Effector CD4-positive, alpha-beta T cell (primary cell): ENCODE data around the gene XPNPEP1.

ENCODE experiments used
- DNase-seq: peaks from one replicate; pipeline ENCODE4 v3.0.0-alpha.2; 2020
- total RNA-seq: gene quantifications from one replicate; lab custom pipeline; 2026; lab: John Stamatoyannopoulos, UW

The XPNPEP1 gene
- total RNA-seq, result 42.4 reads per million, percentile 65 among the genes with 10 or more reads in this experiment

DNA sequence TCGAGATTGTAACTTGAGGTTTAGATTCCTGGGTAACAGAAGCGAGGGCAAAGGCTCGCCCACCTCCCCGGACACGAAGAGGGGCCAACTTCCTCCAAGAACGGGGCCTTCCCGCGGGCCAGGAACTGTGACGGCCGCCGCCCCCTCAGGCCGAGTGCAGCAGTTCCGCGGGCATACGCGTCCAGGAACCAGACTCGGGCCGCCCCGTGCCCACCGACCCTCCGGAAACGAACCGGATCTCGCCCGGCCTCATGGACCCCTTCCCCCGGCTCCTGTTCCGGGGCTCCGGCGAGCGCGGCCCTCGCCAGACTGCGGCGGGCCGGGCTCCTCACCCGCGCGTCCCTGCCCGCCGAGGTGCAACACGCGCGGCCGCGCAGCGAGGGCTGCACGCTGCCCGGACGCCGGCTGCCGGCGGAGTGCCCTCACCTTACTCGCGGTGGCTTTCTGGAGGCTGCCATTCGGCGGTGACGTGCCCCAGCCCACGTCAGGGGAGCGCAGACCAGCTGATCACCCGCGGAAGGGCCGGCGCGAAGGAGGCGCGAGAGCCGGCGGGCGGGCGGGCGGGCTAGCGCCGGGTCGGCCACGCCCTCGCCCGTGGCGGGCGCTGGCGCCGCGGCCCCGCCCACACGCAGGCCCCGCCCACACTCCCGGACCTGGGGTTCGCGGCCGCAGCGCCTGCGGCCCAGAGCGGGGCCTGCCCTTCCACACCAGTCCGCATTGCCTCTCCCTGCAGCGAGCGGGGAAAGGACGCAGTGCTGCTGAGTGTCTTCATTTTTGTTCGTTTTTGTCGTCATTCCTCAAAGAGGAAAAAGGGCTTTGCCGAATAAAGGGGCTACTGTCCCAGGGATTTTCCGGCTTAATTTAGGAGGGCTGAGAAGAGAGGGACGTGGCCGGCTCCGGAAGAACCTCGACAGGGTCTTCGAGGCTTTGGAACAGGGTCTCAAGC is at the start of gene XPNPEP1:
Gene XPNPEP1, minus strand, starts transcription at position 536 of the 946 bp plus-strand sequence. Its CDS starts 78 bp downstream, at position 458.
- peak; percentile 63 for DNase-seq

DNA sequence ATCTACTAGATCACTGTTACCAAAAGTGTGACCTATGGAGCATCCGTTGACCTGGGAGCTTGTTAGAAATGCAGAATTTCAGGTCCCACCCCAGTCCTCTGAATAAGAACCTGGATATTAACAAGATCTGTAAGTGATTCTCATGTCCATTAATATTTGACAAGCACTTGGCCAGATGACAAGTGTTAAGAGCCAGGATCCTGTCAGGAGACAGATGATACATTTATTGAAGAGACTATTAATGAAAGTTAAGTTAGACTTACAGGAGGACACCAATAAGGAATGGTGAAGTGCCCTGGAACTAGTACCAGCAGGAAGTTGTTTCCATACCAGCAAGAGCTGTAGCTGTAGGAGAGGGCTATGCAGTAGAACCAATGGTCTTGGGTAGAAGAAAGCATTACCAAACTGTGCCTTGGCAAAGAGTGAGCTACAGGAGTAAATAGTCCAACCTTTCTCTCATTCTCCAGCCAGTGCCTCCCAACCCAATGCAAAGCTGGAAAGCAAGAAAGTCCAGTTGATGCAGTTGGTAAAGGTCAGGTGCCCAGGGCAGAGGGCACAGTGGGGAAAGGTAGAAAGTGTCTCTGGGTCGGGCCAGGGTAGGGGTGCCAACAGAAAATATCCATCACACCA is 49.2 kb upstream of the XPNPEP1 start:
- DNase-seq, result no peak

DNA sequence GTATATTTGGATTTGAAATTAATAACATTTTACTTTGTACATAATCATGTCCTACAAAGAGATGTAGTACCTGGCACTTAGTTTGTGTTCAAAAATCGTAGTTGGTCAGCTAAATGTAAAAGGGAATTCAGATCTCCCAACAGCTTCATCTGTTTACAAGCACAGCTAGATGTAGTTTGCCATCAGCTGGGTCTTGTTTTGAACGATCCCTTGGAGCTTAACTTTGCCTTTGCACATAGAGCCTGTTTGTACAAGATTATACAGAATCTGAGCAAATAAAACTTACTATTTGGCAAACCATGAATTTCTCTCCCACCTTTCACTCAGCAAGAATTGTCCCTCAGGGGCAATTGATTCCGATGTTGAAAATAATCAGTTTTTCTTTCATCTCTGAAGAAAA is 48.3 kb upstream of the XPNPEP1 start:
- no peak for DNase-seq

DNA sequence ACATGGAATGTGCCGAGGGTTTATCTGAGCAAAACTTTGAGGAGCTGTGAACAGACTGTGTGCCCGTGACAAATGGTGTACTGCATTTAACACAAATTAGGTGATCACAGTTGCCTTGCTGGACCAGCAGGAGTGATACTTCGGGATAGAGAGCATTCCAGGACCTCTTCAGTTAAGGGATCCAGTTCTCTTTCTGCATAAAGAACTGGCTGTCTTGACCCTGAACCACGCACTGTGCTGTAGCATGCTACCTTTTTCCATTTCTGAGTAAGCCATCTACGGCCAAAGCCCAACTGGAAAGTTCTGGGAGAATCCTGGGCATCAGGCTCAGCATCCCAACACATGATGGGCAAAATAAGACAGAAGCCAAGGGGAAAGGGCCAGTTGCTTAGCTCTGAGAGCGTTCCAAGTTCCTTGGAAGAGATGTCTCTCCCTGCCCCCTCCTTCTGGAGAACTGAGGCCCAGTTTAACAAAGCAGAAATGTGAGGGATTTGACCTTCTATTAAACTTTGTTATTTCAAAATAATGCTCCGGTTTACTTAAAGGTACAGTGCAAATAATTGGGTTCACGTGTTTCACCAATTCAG is 46.5 kb upstream of the XPNPEP1 start:
- DNase-seq, result no peak

DNA sequence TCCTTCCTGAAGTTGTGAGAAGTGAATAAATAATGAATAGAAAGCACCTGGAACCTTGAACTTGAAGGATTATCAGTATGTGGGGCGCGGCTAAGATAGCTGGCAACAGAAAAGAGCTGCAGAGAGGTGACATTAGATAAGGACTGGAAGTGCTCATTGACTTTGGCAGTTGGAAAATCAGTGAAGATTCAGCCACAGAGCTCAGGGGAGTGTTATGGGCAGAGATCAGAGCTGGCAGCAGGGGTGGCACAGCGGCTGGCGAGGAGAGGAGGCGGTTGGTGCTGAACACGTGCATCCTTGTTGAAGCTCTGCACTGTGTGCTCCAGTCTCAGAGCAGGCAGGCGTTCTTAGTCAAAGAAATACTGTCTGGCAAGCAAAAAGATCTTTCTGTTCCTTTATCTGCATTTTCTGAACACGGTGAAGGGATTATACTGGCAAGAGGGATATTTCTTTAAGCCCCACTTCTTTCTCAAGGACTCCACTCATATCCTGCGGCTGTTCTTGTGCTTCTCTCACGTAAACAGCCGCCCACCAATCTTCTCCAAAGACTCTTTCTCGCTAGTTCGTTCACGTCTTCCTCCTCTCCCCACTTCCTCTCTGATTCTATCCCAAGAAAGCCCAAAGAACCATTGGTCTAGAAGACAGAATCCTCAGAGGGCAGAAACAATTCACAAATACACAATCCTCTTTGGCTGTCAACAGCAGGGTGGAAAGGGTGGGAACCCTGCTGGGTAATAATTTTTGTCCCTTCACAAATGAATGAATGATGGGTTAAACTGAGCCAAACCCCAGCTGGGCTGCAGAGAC is 45.8 kb upstream of the XPNPEP1 start:
- no peak for DNase-seq

DNA sequence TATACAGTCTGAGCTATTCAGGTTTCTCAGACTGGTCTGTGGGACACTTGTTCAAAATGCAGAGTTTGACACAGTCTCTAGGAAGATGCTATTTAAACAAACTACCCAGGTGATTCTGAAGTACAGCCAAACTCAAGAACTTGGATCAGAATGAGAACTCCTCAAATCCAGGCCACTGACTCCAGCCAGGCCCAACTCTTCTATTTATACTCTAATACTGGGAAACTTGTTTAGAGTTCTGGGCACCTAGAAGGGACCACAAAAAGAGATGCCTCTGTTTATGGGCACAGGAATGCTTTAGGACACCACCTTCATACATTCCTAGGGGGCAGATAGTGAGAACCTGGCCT is 44.4 kb upstream of the XPNPEP1 start:
- no peak for DNase-seq

DNA sequence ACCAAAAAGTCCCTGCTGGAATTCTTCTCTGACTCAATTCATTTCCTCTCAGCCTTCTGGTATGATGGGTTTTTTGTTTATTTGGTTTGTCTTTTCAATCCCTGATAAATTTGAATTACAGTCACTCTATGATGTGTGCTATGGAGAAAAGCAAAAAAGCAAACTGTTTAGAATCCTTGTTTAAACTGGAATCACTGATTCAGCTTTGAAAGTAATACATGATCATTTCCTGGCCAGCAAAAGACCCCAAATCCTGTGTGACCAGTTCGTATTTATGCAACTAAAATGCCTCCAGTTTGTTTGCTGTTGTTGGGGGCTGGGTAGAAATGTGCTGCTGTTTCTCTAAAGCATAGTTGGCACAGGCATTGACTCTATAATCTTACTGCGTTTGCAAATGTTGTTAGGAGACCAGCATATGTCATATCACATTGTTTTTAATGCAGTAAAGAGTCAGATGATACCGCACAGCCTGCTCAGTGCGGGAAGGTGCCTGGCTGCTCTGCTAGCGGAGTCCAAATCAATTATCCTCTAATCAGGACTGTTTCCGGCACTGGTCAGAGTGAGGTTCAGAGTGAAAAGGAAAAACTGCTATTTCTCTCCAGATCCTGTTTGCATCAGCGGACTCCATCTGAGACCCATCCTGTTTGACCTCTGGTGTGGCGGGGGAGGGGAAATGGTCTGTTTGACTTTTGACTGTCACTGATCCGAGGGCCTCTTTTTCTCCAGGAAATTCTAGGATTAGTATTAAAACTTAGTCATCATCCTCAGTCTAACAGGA is 43.8 kb upstream of the XPNPEP1 start:
- no peak for DNase-seq

DNA sequence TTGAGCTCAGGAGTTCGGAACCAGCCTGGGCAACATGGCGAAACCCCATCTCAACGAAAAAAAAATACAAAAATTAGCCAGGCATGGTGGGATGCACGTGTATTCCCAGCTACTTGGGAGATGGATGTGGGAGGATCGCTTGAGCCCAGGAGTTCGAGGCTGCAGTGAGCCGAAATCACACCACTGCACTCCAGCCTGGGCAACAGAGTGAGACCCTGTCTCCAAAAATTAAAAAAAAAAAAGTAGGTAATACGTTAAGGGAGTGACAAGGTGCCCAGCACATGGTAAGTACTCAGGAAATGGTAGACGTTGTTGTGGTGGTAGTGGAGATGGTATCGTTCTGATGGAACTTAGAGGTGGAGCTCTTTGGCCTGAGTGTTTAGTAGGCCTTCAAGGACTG is 41.0 kb upstream of the XPNPEP1 start:
- DNase-seq, result no peak

DNA sequence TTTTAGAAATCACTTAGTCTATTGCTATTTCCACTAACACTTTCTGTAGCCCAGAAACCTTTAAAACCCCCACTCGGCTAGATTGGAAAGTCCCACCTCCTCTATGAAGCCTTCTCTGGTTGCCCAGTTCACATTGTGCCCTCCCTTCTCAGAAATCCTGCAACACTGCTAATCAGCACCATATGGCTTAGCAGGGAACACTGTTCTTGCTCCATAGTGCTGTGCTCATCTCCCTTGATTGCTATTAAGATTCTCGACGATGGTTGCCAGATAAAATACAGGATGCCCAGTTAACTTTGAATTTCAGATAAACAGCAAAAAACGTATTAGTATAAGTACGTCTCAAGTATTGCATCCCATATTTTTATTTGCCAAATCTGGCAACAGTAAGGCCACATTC is 40.1 kb upstream of the XPNPEP1 start:
- DNase-seq, result no peak

DNA sequence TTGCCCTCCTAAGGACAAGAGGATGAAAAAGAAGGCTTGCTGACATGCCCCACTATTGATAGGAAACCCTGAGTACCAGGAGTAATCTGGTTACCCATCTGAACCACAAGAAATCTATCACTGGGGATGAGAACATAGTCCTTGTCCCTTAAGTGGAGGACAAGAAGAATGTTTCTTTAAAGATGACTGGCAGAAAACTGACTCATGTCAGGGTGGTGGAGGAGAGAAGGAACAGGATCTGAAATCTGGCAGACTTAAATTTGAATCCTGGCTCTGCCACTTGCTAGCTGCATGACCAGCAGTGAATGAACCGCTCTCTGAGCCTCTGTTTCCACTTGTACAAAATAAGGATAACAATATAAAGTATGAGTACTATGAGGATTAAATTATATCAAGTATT is 38.9 kb upstream of the XPNPEP1 start:
- no peak for DNase-seq

DNA sequence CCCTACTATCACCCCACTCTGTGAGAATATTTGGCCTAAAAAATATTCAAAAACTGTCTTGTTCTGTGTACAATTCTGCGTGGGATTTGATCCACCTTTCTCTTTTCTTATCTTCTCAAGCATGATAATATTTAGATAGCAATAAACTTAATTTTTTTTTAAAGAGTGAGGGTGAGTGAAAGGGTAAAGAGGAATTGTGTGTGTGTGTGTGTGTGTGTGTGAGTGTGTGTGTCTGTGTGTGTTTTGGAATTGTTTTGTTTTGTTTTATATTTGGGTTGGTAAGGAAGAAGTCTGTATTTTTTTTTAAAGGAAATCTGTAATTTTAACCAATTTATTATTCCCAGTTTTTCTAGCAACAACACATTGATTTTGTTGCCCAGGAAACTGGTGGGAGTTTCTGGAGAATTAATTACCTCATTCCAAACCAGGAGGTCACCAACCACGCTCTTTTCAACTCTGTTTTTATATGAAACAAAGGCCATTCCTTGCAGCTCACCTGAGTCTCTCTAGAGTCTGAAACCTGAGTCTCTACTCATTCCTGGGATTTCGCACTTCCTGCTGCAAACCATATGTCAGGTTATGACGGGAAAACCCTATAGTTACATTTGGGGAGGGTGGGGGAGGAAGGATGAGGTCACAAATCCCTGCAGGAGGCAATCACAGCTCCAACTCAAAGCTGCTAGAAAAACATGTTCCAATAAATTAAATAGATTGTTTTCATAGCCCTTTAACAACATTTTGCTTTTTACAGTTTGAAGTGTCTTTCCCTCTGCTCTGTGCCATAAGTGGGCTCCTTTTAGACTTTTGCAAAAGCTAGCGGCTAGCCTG is 38.1 kb upstream of the XPNPEP1 start:
- no peak for DNase-seq

DNA sequence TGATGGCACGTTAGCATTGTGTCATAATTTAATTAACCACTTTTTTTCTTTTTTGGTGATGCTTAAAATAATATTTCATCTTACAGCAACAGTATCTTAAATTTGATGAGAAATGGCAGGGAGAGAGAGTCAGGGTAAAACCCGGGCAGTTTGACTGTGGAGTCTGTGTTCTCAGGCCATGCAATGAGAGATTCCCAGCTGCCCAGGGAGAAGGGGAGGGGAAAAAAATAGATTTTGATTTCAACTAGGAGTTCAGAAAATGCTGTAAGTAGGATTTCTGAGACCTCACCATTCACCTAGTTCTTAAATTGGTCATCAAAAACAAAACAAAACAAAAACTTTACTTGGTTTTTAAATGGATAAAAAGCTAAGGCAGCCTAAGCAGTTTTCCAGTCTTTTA is 37.4 kb upstream of the XPNPEP1 start:
- DNase-seq, result no peak

DNA sequence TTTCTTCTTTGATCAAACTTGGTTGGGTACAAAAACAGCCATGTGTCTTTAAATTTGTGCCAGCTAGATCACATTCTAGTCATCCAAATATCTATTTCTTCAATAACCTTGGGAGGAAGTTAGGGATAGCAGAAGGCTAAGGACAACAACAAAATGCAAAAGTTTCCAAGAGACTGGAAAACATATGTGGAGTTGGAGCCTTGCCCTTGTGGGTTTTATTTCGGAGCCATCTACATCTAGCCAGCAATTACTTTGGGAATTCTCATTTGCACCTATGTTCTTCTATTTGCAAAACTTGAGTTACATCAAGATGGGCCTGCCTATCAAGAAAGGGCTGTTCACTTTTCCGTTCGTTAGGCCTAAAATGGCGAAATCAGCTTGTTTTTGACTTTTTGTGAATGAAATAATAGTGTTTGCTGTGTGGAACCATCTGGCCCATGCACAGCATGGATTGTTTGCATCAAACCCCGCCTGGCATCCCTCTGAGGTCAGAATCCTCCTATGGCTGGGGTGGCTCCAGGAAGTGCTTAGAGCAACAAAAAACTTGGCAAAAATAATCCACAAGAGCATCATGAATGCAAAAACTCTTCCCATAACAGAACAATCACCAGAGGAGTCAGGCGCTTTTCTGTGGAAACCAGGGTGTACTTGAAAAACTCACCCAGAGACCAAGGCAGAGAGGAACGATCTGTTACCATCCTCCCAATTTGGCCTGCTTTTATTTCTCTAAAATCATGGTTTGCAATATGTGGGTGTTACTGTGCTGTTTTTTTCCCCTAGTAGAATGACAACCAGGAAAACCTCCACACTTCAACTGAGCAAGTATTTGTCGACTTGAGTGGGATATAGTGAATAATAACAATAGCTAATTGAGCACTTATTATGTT is 36.2 kb upstream of the XPNPEP1 start:
- DNase-seq, result no peak

DNA sequence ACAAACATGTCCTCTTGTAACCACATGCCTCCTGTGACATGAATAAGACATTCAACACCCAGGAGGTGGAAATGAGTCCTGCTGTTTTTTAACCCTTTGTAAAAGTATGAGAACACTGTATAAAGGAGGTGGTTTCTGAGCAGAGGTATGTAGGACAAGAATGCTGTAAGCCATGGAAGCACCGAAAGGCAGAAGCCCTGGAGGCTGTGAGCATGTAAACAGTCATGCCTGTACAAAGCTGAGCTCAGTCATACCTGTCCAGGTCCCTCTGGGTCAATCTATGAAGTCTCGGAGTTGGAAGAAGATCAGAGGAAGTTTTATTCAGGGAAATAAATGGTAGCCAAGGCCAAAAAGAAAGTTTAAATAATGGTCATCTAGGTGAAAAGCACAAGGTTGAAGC is 34.7 kb upstream of the XPNPEP1 start:
- DNase-seq, result no peak

DNA sequence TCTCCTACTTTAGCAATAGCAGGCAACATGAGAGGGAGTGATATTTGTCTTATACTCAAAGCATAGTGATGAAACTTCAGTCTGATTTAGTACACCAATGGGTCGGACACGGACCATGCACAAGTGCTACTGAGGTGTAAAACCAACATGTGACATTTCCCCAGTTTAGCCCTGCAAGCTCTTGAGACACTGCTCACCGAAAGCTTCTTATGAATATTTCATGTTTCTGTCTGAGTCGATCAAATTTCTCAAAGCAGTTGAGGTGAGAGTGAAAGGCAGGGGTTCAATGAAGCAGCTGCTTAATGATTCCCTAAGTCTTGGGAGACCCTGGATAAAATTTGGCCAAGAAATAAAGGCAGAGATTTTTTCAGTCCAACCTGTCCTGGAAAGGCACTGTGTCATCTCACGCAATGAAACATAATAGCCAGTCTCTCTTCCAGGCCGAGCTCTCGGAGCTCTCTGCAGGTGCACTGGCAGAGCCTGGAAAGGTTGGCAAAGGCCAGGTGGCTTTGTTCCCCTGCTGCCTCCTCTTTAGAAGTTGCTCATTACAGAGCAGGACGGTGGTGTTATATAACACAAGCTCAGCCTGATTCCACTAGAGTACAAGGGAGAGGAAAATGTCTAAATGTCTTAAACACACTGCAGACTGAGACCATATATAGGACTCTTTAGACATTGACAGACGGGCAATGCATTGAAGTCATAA is 33.9 kb upstream of the XPNPEP1 start:
- no peak for DNase-seq

DNA sequence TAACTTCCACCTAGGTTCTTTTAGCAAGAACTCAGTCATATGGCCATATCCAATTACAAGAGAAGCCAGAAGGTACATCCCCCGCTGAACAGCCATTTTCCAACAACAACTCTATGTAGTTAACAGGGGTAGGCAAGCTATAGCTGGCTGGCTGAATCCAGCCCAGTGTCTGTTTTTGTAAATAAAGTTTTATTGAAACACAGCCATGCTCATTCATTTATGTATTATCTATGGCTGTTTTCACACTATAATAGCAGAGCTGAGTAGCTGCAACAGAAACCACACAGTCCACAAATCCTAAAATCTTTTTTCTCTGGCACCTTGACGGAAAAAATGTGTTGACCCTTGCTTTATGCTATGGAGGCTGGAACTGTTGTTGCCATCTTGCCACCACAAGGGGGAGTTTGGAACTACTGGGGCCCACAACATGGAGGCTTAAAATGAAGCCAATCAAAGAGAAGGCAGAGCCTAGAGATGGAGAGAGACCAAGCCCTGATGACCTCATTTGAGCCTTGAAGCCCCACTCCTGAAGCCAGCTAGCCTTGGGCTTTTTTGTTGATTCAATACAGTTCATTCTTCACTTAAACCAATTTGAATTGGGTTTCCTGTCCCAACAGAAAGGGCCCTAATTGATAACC is 33.3 kb upstream of the XPNPEP1 start:
- no peak for DNase-seq

DNA sequence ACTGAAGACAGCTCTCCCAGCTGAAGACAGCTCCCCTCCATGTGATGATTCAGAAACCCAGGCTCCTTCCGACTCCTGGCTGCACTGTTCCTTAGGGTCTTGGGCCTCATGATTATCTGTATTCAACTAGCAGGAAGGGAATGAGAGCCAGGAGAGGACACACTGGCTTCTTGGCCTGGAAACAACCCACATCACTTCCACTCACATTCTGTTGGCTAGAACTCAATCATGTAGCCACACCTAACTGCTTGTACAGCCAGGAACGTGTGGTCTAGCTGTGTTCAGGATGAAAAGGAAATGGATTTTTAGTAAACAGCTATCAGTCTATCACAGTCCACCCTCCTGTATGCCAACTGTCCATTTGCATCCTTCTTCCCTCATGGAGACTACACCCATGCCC is 30.5 kb upstream of the XPNPEP1 start:
- DNase-seq, result no peak

DNA sequence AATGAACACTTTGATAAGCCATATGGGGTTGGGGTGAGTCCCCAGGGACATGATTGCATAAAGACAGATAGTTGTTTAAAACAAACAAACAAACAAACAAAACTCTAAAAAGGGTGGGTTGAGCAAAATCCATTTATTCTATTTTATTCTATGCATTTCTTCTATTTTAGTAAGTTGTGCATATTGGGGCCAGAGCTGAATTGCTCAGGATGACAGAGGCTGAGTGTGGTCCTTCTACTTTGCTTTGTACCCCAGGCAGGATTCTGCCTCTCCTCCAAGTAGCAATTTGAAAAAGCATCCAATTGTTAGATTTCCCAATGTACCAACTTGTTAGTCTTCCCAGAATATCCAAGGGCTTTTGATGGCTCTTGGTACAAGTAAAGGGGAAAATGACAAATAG is 29.2 kb upstream of the XPNPEP1 start:
- no peak for DNase-seq
